Transverse colon (tissue), 4 donors: Measurements from ENCODE around the gene PRPSAP1. TPM values are rescaled to one million over a fixed set of nuclear protein-coding genes. Genes with fewer than 3 reads are reported as not detected.

Experiments used
- DNase-seq: peaks from one replicate; pipeline ENCODE4 v3.0.0-alpha.2; 2019
- H3K27ac ChIP-seq, 4 donors: fragments of 200-600 bp; sonication (generic); 2 replicates each; pipeline ENCODE4 v1.5.1; 2016 to 2018; ENCODE audit warnings: inconsistent platforms in 4 of 4
- H3K27me3 ChIP-seq: fragments of 200-600 bp; sonication (generic); 2 replicates; pipeline ENCODE4 v1.5.1; 2017; ENCODE audit warnings: inconsistent platforms
- H3K36me3 ChIP-seq, 4 donors: fragments of 200-600 bp; sonication (generic); 2 replicates each; pipeline ENCODE4 v1.5.1; 2017 to 2019; ENCODE audit warnings: inconsistent platforms in 4 of 4
- H3K4me1 ChIP-seq, 4 donors: fragments of 200-600 bp; sonication (generic); 2 replicates each; pipeline ENCODE4 v1.5.1; 2017 to 2020; ENCODE audit warnings: inconsistent platforms in 4 of 4
- H3K4me3 ChIP-seq, 4 donors: fragments of 200-600 bp; sonication (generic); 1 replicate in 1 of 4; 2 replicates in 3 of 4; pipeline versions ENCODE4 v1.5.1 to v1.6.1; 2017 to 2019; ENCODE audit warnings: inconsistent platforms in 4 of 4
- H3K9me3 ChIP-seq, 2 donors: fragments of 200-600 bp; sonication (generic); 2 replicates each; pipeline ENCODE4 v1.5.1; 2017 to 2019; ENCODE audit warnings: inconsistent platforms in 2 of 2
- EP300 ChIP-seq: sonication (generic); formaldehyde crosslinking; IDR thresholded peaks from one replicate; pipeline ENCODE4 v1.6.1; 2017; ENCODE audit warnings: antibody characterized with exemption, low read depth
- POLR2A ChIP-seq: fragments of 450-650 bp; IDR thresholded peaks from one replicate; pipeline ENCODE4 v1.6.1; 2016; ENCODE audit warnings: antibody characterized with exemption, mild to moderate bottlenecking, moderate library complexity
- POLR2AphosphoS5 ChIP-seq, 3 donors: sonication (generic); formaldehyde crosslinking; IDR thresholded peaks; one replicate each; pipeline ENCODE4 v1.6.1; 2016; ENCODE audit warnings: antibody characterized with exemption in 3 of 3
- WGBS, 2 donors: methylation state at CpG; one replicate each; pipeline ENCODE4 v1.1.5; 2018; ENCODE audit warnings: low coverage in 1 of 2; 5-methylcytosine and 5-hydroxymethylcytosine counted together
- in situ Hi-C, 4 donors: fragments of 200-750 bp; cut with MboI; loops; one replicate each; pipeline versions ENCODE4 v1.15.0 to v1.15.1; 2017; ENCODE audit warnings: low sequenced_read_pairs in 3 of 4, low pct_ligation_motif_present in 1 of 4, low pct_unique_long_range_greater_than_20kb in 1 of 4
- intact Hi-C: fragments of 100-400 bp; cut with DNase I; formaldehyde crosslinking; loops from one replicate; pipeline ENCODE4 v1.15.1; 2023; ENCODE audit warnings: low total_unique reads
- total RNA-seq, 4 donors: library from RNA; depleted of rRNA; stranded (reverse); fragments of >200 nt; gene quantifications; one replicate each; pipeline ENCODE4 v1.1.0, GENCODE V29; 2016
- TF ChIP-seq, protein P1 (sequence below), 5 experiments: fragments of 200-600 bp in 3 of 5; fragments of 450-650 bp in 2 of 5; sonication (generic) in 3 of 5; IDR thresholded peaks; 1 replicate in 2 of 5; 2 replicates in 3 of 5; pipeline ENCODE4 v1.5.1; 2016 to 2017; ENCODE audit warnings: antibody characterized with exemption in 5 of 5, inconsistent platforms in 3 of 5, mild to moderate bottlenecking in 2 of 5, moderate library complexity in 1 of 5

PRPSAP1 gene
- total RNA-seq, 4 donors from 2014 or later = 50.1 to 147 (median 96.7) TPM

- intact Hi-C loops = loop anchor here (5.0 kb wide), 1 partner anchor 157 kb away; no protein-coding TSS in a partner anchor
- H3K4me3 ChIP-seq = no peak overlapping the region
- TF ChIP-seq, protein P1, sequence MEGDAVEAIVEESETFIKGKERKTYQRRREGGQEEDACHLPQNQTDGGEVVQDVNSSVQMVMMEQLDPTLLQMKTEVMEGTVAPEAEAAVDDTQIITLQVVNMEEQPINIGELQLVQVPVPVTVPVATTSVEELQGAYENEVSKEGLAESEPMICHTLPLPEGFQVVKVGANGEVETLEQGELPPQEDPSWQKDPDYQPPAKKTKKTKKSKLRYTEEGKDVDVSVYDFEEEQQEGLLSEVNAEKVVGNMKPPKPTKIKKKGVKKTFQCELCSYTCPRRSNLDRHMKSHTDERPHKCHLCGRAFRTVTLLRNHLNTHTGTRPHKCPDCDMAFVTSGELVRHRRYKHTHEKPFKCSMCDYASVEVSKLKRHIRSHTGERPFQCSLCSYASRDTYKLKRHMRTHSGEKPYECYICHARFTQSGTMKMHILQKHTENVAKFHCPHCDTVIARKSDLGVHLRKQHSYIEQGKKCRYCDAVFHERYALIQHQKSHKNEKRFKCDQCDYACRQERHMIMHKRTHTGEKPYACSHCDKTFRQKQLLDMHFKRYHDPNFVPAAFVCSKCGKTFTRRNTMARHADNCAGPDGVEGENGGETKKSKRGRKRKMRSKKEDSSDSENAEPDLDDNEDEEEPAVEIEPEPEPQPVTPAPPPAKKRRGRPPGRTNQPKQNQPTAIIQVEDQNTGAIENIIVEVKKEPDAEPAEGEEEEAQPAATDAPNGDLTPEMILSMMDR (IDR thresholded peaks at IDR 0.05) = peak; percentile 95 to 98 (median 98)
- TF ChIP-seq EP300 (no peak), POLR2A (no peak), POLR2AphosphoS5 (IDR thresholded peaks at IDR 0.05) (no peak)
- H3K36me3 ChIP-seq = no peaks in the 10 kb centered on the region
- WGBS, 2 donors = 49% methylated on average over 25 of the region's 28 CpGs; no CpG with 5 or more reads in 1 of the 2 donors
- in situ Hi-C loops = loop anchor here in 3 of 4 donors (25.0 kb wide), 2 partner anchors 92 to 267 kb away; partner anchors contain the start of gene CDK3 (in 2 of the 3)
- peak overlapping the region in 1 of 4 donors; percentile 1 for H3K27ac ChIP-seq
- no peaks in the 10 kb centered on the region for H3K9me3 ChIP-seq
- peak; percentile 91 for DNase-seq
- no peaks in the 10 kb centered on the region for H3K27me3 ChIP-seq
- peaks cover 0 to 7% (median 2%) of the 10 kb centered on the region in 4 donors for H3K4me1 ChIP-seq
These were observed 74.6 kb downstream of the PRPSAP1 start for GRCh38 chr17:76278952-76279741.

DNA sequence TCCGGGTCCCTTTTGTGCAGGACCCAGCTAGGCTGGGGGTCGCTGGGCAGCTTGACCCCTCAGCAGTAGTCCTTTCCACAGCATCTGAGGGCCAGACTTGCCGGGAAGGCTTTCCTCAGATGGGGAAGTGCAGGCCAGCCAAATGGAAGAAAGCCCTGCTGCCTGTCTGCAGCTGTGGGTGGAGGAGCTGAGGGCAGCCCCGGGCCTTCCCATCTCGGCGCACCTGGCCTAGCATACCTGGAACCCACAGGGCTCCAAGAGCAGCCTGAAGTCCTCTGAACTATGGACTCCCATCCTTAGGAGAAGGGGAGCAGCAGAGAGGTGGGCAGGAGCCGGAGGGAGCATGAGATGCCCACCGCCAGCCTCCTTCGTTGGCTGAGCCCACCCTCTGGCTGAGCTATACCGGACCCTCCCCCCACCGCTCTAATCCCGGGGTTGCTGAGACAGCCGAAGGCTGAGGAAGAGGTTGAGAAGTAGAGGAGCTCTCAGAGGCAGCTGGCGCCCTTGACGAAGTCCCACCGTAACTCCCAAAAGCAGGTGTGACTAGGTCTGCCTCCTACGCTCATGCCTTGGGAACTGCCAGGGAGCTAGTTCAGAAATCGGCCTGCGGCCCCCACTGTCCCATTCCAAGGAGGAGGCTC lies 75.3 kb downstream of the PRPSAP1 start:
- in situ Hi-C loops (loop anchor here in 3 of 4 donors (25.0 kb wide), 2 partner anchors 91 to 266 kb away; partner anchors contain the start of gene CDK3 (in 2 of the 3)), intact Hi-C loops (loop anchor here (5.0 kb wide), 1 partner anchor 156 kb away; no protein-coding TSS in a partner anchor)
- H3K27ac ChIP-seq = no peak overlapping the region
- H3K36me3 ChIP-seq = no peaks in the 10 kb centered on the region
- H3K4me1 ChIP-seq = peaks cover 0 to 8% (median 4%) of the 10 kb centered on the region in 4 donors
- WGBS, 2 donors = 87% methylated on average over 19 of the region's 19 CpGs; no CpG with 5 or more reads in 1 of the 2 donors
- no peak for DNase-seq
- no peaks in the 10 kb centered on the region for H3K9me3 ChIP-seq
- no peak overlapping the region for H3K4me3 ChIP-seq
- TF ChIP-seq POLR2AphosphoS5 (IDR thresholded peaks at IDR 0.05) (no peak), EP300 (no peak), POLR2A (no peak)
- TF ChIP-seq, protein P1 (IDR thresholded peaks at IDR 0.05) = no peak
- no peaks in the 10 kb centered on the region for H3K27me3 ChIP-seq

GRCh38 chr17:76277300-76278267 lies 76.1 kb downstream of the PRPSAP1 start:
- no peaks in the 10 kb centered on the region for H3K36me3 ChIP-seq
- intact Hi-C loops (loop anchor here (5.0 kb wide), 1 partner anchor 155 kb away; no protein-coding TSS in a partner anchor), in situ Hi-C loops (loop anchor here in 3 of 4 donors (25.0 kb wide), 2 partner anchors 90 to 265 kb away; partner anchors contain the start of gene CDK3 (in 2 of the 3))
- 93% methylated on average over 30 of the region's 31 CpGs; no CpG with 5 or more reads in 1 of the 2 donors for WGBS, 2 donors
- no peaks in the 10 kb centered on the region for H3K9me3 ChIP-seq
- peaks cover 2 to 12% (median 6%) of the 10 kb centered on the region in 4 donors for H3K4me1 ChIP-seq
- H3K27ac ChIP-seq = no peak overlapping the region
- no peak overlapping the region for H3K4me3 ChIP-seq
- TF ChIP-seq POLR2A = no peak
- TF ChIP-seq, protein P1 (IDR thresholded peaks at IDR 0.05) = no peak
- no peak for TF ChIP-seq POLR2AphosphoS5 (IDR thresholded peaks at IDR 0.05)
- TF ChIP-seq EP300 = no peak
- H3K27me3 ChIP-seq = no peaks in the 10 kb centered on the region
- DNase-seq = no peak
